B cell (primary cell): ENCODE measurements around the gene TTC28.
"Not testable (repeated sequence)": the region's sequence is repeated elsewhere in the genome, so short reads cannot be mapped to it uniquely, and the experiment has no call there.

Experiments used
- CTCF ChIP-seq: fragments of 200-600 bp; IDR thresholded peaks from one replicate; pipeline ENCODE4 v1.8.0; 2022; ENCODE audit warnings: antibody characterized with exemption, mild to moderate bottlenecking
- EZH2 ChIP-seq: IDR thresholded peaks from 2 replicates; pipeline ENCODE4 v1.6.1; 2012; ENCODE audit warnings: borderline replicate concordance, low read depth, mild to moderate bottlenecking, moderate library complexity, low read length; ENCODE audit not compliant: insufficient read depth, poor library complexity, severe bottlenecking

DNA sequence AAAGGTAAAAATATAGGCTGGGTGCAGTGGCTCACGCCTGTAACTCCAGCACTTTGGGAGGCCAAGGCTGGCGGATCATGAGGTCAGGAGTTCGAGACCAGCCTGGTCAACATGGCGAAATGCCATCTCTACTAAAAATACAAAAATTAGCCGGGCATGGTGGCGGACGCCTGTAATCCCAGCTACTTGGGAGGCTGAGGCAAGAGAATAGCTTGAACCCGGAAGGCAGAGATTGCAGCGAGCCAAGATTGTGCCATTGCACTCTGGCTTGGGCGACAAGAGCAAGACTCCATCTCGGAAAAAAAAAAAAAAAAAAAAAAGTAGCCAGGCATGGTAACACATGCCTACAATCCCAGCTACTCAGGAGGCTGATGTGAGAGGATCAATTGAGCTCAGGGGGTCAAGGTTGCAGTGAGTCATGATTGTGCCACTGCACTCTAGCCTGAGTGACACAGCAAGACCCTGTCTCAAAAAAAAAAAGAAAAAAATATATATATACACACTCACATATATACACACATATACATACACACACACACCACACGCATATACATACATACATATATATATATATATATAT, 112.6 kb downstream of the TTC28 start:
- not testable (repeated sequence) for TF ChIP-seq CTCF, EZH2
